NCI-H2029 treated with DMSO at 0.1 percent for 48 hours (cell line): ENCODE data around the gene C3orf52.

Experiments used
- DNase-seq: peaks from one replicate; lab custom pipeline; 2025; lab: John Stamatoyannopoulos, UW

C3orf52 gene

GRCh38 chr3:112086875-112087524 lies 811 bp downstream of the C3orf52 start:
- DNase-seq = no peak

GRCh38 chr3:112087746-112088145 lies 1.6 kb downstream of the C3orf52 start:
- DNase-seq = peak; percentile 9

- no peak for DNase-seq
Observed at GRCh38 chr3:112088944-112089343, 2.8 kb downstream of the C3orf52 start.

- DNase-seq = peak; percentile 88
Observed at GRCh38 chr3:112089956-112090886, 4.0 kb downstream of the C3orf52 start.

GRCh38 chr3:112090887-112091586 lies 4.8 kb downstream of the C3orf52 start:
- peak; percentile 88 for DNase-seq

GRCh38 chr3:112092496-112093179 lies 6.4 kb downstream of the C3orf52 start:
- peak; percentile 81 for DNase-seq

GRCh38 chr3:112093180-112093522 lies 7.0 kb downstream of the C3orf52 start:
- DNase-seq = no peak

- no peak for DNase-seq
Observed at GRCh38 chr3:112095731-112096130, 9.5 kb downstream of the C3orf52 start.

- no peak for DNase-seq
Observed at GRCh38 chr3:112096176-112096575, 10.0 kb downstream of the C3orf52 start.

GRCh38 chr3:112097378-112097777 lies 11.2 kb downstream of the C3orf52 start:
- peak; percentile 89 for DNase-seq

- no peak for DNase-seq
Observed at GRCh38 chr3:112101916-112102315, 15.7 kb downstream of the C3orf52 start.

GRCh38 chr3:112104774-112105173 lies 18.6 kb downstream of the C3orf52 start:
- no peak for DNase-seq

- DNase-seq = peak; percentile 39
Observed at GRCh38 chr3:112109322-112109721, 23.1 kb downstream of the C3orf52 start.

- peak; percentile 80 for DNase-seq
Observed at GRCh38 chr3:112111785-112112402, 25.7 kb downstream of the C3orf52 start.

GRCh38 chr3:112114576-112115160 lies 28.5 kb downstream of the C3orf52 start:
- no peak for DNase-seq

GRCh38 chr3:112115161-112115739 lies 29.1 kb downstream of the C3orf52 start:
- no peak for DNase-seq

GRCh38 chr3:112115806-112116383 lies 29.7 kb downstream of the C3orf52 start:
- no peak for DNase-seq

GRCh38 chr3:112116748-112117186 lies 30.6 kb downstream of the C3orf52 start:
- DNase-seq = peak; percentile 31

GRCh38 chr3:112117415-112117814 lies 31.2 kb downstream of the C3orf52 start:
- no peak for DNase-seq

GRCh38 chr3:112117841-112118571 lies 31.8 kb downstream of the C3orf52 start:
- no peak for DNase-seq
